Breast epithelium (tissue), 4 donors: ENCODE measurements around the gene PTPRM. TPM values are rescaled to one million over a fixed set of nuclear protein-coding genes. Genes with fewer than 3 reads are reported as not detected.

Experiments
- DNase-seq, 2 donors: peaks; one replicate each; pipeline ENCODE4 v3.0.0-alpha.2; 2019; ENCODE audit warnings: low spot score in 2 of 2
- H3K27ac ChIP-seq, 2 donors: fragments of 200-600 bp; sonication (generic) in 1 of 2; one replicate each; pipeline ENCODE4 v1.5.1; 2016 to 2019; ENCODE audit warnings: mild to moderate bottlenecking in 1 of 2
- H3K27me3 ChIP-seq, 2 donors: fragments of 200-600 bp; sonication (generic) in 1 of 2; one replicate each; pipeline versions ENCODE4 v1.5.1 to v1.6.0; 2017 to 2019; ENCODE audit warnings: control low read depth in 1 of 2, mild to moderate bottlenecking in 1 of 2
- H3K36me3 ChIP-seq: fragments of 200-600 bp; one replicate; pipeline ENCODE4 v1.5.1; 2019
- H3K4me1 ChIP-seq, 2 donors: fragments of 200-600 bp; sonication (generic); one replicate each; pipeline ENCODE4 v1.5.1; 2016 to 2019; ENCODE audit warnings: control low read depth in 1 of 2
- H3K4me3 ChIP-seq, 3 donors: fragments of 200-600 bp; sonication (generic); 1 replicate in 2 of 3; 2 replicates in 1 of 3; pipeline ENCODE4 v1.5.1; 2016 to 2019; ENCODE audit warnings: mild to moderate bottlenecking in 3 of 3, moderate library complexity in 2 of 3
- H3K9me3 ChIP-seq, 2 donors: fragments of 200-600 bp; sonication (generic) in 1 of 2; one replicate each; pipeline ENCODE4 v1.5.1; 2016 to 2019; ENCODE audit warnings: control low read depth in 1 of 2
- CTCF ChIP-seq, 3 donors: fragments of 450-650 bp; IDR thresholded peaks; one replicate each; pipeline ENCODE4 v1.5.1; 2016 to 2017; ENCODE audit warnings: antibody characterized with exemption in 3 of 3, mild to moderate bottlenecking in 3 of 3, moderate library complexity in 3 of 3
- POLR2A ChIP-seq: fragments of 450-650 bp; IDR thresholded peaks from one replicate; pipeline ENCODE4 v1.6.1; 2016; ENCODE audit warnings: antibody characterized with exemption, mild to moderate bottlenecking, moderate library complexity
- POLR2AphosphoS5 ChIP-seq, 3 donors: sonication (generic); formaldehyde crosslinking; IDR thresholded peaks; one replicate each; pipeline ENCODE4 v1.6.1; 2017; ENCODE audit warnings: antibody characterized with exemption in 3 of 3
- intact Hi-C: fragments of 100-400 bp; cut with DNase I; formaldehyde crosslinking; loops from one replicate; pipeline ENCODE4 v1.15.1; 2023; ENCODE audit warnings: low total_unique reads
- total RNA-seq, 3 donors: library from RNA; depleted of rRNA; stranded (reverse); fragments of >200 nt; gene quantifications; one replicate each; pipeline ENCODE4 v1.1.0, GENCODE V29; 2016

The PTPRM gene
- total RNA-seq, 3 donors from 2014 or later, result 41.7 to 181 (median 140) TPM

GRCh38 chr18:8065284-8065683 is 498.2 kb downstream of the PTPRM start:
- no peaks in the 10 kb centered on the region for H3K4me1 ChIP-seq
- no peaks in the 10 kb centered on the region for H3K9me3 ChIP-seq
- TF ChIP-seq POLR2A (no peak), CTCF (IDR thresholded peaks at IDR 0.05) (no peak), POLR2AphosphoS5 (IDR thresholded peaks at IDR 0.05) (no peak)
- no peak overlapping the region for H3K4me3 ChIP-seq
- H3K36me3 ChIP-seq, result no peaks in the 10 kb centered on the region
- no peak overlapping the region for H3K27ac ChIP-seq
- H3K27me3 ChIP-seq, result no peaks in the 10 kb centered on the region
- intact Hi-C loops, result no loop called here
- DNase-seq, result no peak

GRCh38 chr18:8065773-8066172 is 498.7 kb downstream of the PTPRM start:
- Histone ChIP-seq H3K9me3 (no peaks in the 10 kb centered on the region), H3K4me3 (no peak overlapping the region), H3K4me1 (no peaks in the 10 kb centered on the region), H3K27ac (no peak overlapping the region), H3K36me3 (no peaks in the 10 kb centered on the region), H3K27me3 (no peaks in the 10 kb centered on the region)
- TF ChIP-seq CTCF (IDR thresholded peaks at IDR 0.05) (no peak), POLR2A (no peak), POLR2AphosphoS5 (IDR thresholded peaks at IDR 0.05) (no peak)
- no peak for DNase-seq
- intact Hi-C loops, result no loop called here

DNA sequence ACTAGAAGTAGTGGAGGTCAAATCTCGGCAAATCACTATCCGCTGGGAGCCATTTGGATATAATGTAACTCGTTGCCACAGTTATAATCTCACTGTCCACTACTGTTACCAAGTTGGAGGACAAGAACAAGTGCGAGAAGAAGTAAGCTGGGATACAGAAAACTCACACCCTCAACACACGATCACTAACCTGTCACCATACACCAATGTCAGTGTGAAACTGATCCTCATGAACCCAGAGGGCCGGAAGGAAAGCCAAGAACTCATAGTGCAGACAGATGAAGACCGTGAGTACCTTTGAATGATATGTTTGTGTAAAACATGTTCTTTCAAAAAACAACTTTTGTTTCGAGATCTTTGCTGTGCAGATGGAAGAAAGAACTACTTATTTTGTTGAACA is 502.6 kb downstream of the PTPRM start:
- DNase-seq, result no peak

DNA sequence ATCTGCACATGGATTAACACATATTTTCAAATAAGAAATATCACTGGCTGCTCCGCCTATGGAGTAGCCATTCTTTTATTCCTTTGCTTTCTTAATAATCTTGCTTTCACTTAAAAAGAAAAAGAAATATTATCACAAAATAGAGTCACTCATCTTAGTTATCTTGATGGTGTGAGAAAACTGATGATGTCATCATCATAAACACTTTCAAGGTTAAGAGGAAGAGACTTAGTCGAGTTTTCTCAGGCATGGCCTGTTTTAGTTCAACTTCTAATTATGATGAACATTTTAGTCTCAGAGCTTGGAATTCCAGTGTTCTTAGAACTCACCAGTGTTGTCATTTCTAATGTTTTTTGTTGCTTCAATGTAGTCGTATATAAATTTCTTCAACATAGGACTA is 506.1 kb downstream of the PTPRM start:
- Histone ChIP-seq H3K27me3 (no peaks in the 10 kb centered on the region), H3K4me1 (no peaks in the 10 kb centered on the region), H3K36me3 (no peaks in the 10 kb centered on the region), H3K4me3 (no peak overlapping the region), H3K9me3 (no peaks in the 10 kb centered on the region), H3K27ac (no peak overlapping the region)
- intact Hi-C loops, result no loop called here
- DNase-seq, result no peak
- no peak for TF ChIP-seq CTCF (IDR thresholded peaks at IDR 0.05)
- no peak for TF ChIP-seq POLR2A
- no peak for TF ChIP-seq POLR2AphosphoS5 (IDR thresholded peaks at IDR 0.05)

More for the DNA sequence above, 502.6 kb downstream of the PTPRM start:
- Histone ChIP-seq H3K27me3 (no peaks in the 10 kb centered on the region), H3K9me3 (no peaks in the 10 kb centered on the region), H3K4me1 (no peaks in the 10 kb centered on the region), H3K4me3 (no peak overlapping the region), H3K36me3 (no peaks in the 10 kb centered on the region), H3K27ac (no peak overlapping the region)
- no peak for TF ChIP-seq POLR2A
- TF ChIP-seq CTCF (IDR thresholded peaks at IDR 0.05), result no peak
- TF ChIP-seq POLR2AphosphoS5 (IDR thresholded peaks at IDR 0.05), result no peak
- intact Hi-C loops, result no loop called here

- intact Hi-C loops, result no loop called here
These were observed 513.0 kb downstream of the PTPRM start for GRCh38 chr18:8080092-8080491.

More at GRCh38 chr18:8080092-8080491, 513.0 kb downstream of the PTPRM start:
- TF ChIP-seq POLR2AphosphoS5 (IDR thresholded peaks at IDR 0.05) (no peak), CTCF (IDR thresholded peaks at IDR 0.05) (no peak), POLR2A (no peak)
- Histone ChIP-seq H3K27me3 (no peaks in the 10 kb centered on the region), H3K4me3 (no peak overlapping the region), H3K36me3 (no peaks in the 10 kb centered on the region), H3K4me1 (no peaks in the 10 kb centered on the region), H3K27ac (no peak overlapping the region), H3K9me3 (no peaks in the 10 kb centered on the region)
- no peak for DNase-seq
